ENCODE measurements around the gene CXCL12.

DNA sequence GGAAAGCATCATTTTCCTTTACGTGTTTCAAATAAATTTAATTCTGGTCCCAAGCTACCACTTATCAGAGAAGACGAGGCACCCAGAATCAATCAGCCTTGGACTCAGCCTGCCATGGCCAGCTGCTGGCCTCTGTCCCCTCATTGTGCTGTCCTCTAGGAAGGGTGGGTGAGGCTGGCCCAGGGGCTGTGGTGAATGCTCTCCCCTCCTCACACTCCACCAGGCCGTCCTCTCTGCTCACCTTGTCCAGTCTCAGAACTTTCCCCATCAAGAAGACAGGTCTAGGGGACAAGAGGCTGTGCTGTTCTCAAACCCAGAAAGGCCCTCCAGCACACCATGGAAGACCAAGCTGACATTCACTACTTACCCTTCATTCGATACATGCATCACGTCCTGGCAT, 36.4 kb downstream of the CXCL12 start:
- TF ChIP-seq ZBTB7A (IDR thresholded peaks at IDR 0.05; ENCODE audit: low read depth) (no peak), EP300 (IDR thresholded peaks at IDR 0.05; ENCODE audit: borderline replicate concordance) (no peak)
